GM21576 (cell line): ENCODE measurements around the gene DNAJC12.
"Not testable (repeated sequence)": the region's sequence is repeated elsewhere in the genome, so short reads cannot be mapped to it uniquely, and the experiment has no call there.

Experiments used
- ATAC-seq: cut with Tn5 transposase; IDR thresholded peaks from one replicate; pipeline ENCODE4 v1.9.1; 2021; ENCODE audit warnings: mild to moderate bottlenecking, moderate library complexity; ENCODE audit not compliant: unreplicated experiment

Gene DNAJC12

GRCh38 chr10:67794256-67794655 lies 43.7 kb downstream of the DNAJC12 start:
- ATAC-seq, result no peak

GRCh38 chr10:67793313-67793712 lies 44.7 kb downstream of the DNAJC12 start:
- no peak for ATAC-seq

GRCh38 chr10:67792653-67793052 lies 45.3 kb downstream of the DNAJC12 start:
- ATAC-seq, result no peak

- no peak for ATAC-seq
Measured at GRCh38 chr10:67790534-67791408, 47.2 kb downstream of the DNAJC12 start.

- no peak for ATAC-seq
Measured at GRCh38 chr10:67789769-67790168, 48.2 kb downstream of the DNAJC12 start.

GRCh38 chr10:67788028-67788886 lies 49.7 kb downstream of the DNAJC12 start:
- ATAC-seq, result peak; percentile 66

- no peak for ATAC-seq
Measured at GRCh38 chr10:67785098-67785497, 52.9 kb downstream of the DNAJC12 start.

- no peak for ATAC-seq
Measured at GRCh38 chr10:67784474-67784873, 53.5 kb downstream of the DNAJC12 start.

GRCh38 chr10:67783606-67784294 lies 54.2 kb downstream of the DNAJC12 start:
- peak; percentile 39 for ATAC-seq

- ATAC-seq, result no peak
Measured at GRCh38 chr10:67782530-67782929, 55.5 kb downstream of the DNAJC12 start.

GRCh38 chr10:67780759-67781538 lies 57.0 kb downstream of the DNAJC12 start:
- peak; percentile 76 for ATAC-seq

- ATAC-seq, result not testable (repeated sequence)
Measured at GRCh38 chr10:67780204-67780621, 57.8 kb downstream of the DNAJC12 start.

- peak; percentile 37 for ATAC-seq
Measured at GRCh38 chr10:67779465-67780203, 58.4 kb downstream of the DNAJC12 start.

GRCh38 chr10:67776371-67776770 lies 61.6 kb downstream of the DNAJC12 start:
- ATAC-seq, result no peak

- ATAC-seq, result no peak
Measured at GRCh38 chr10:67775279-67775678, 62.7 kb downstream of the DNAJC12 start.

- peak; percentile 94 for ATAC-seq
Measured at GRCh38 chr10:67772894-67773511, 65.0 kb downstream of the DNAJC12 start.

GRCh38 chr10:67772151-67772550 lies 65.8 kb downstream of the DNAJC12 start:
- ATAC-seq, result no peak

- peak; percentile 11 for ATAC-seq
Measured at GRCh38 chr10:67771200-67771599, 66.8 kb downstream of the DNAJC12 start.

- peak; percentile 65 for ATAC-seq
Measured at GRCh38 chr10:67770537-67770936, 67.5 kb downstream of the DNAJC12 start.
